ENCODE data around the gene AUP1.

The AUP1 gene

DNA sequence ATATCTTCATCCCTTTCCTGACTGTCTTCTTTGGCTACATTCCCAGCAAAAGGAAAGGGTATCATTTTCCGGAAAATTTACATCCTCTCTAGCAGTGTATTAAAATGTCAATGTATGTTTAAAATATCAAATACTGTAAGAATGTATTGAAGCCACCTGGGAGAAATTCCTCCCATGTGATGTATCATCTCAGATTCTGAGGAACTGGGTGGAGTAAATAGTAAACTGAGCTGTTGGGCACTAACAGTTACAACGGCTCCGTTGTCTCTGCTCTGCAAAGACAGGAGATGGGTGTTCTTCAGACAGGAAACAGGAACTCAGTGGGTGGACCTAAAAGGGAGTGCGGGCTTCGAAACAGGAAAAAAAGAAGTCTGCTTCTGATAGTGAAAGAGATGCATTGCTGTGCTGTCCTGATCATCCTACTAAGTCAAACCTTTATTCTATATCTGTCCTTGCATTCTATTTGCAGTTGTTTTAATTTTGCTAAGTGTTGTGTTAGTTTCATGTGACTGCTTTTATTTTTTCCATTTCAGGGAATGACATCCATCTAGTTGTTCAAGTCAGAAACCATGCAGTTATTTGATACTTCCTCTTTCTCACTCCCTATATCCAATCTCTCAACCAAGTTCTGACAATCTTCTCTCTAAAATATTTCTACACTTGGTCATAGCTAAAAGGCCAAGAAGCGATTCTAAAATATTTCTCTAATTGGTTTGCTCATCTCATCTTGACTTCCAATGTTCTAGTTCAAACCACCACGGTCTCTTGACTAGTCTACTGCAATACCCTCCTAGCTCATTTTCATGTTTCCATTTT lies 44.4 kb upstream of the AUP1 start:
- TF ChIP-seq, protein P1, sequence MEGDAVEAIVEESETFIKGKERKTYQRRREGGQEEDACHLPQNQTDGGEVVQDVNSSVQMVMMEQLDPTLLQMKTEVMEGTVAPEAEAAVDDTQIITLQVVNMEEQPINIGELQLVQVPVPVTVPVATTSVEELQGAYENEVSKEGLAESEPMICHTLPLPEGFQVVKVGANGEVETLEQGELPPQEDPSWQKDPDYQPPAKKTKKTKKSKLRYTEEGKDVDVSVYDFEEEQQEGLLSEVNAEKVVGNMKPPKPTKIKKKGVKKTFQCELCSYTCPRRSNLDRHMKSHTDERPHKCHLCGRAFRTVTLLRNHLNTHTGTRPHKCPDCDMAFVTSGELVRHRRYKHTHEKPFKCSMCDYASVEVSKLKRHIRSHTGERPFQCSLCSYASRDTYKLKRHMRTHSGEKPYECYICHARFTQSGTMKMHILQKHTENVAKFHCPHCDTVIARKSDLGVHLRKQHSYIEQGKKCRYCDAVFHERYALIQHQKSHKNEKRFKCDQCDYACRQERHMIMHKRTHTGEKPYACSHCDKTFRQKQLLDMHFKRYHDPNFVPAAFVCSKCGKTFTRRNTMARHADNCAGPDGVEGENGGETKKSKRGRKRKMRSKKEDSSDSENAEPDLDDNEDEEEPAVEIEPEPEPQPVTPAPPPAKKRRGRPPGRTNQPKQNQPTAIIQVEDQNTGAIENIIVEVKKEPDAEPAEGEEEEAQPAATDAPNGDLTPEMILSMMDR (IDR thresholded peaks at IDR 0.05; ENCODE audit: low read depth, low read length): no peak
- DNase-seq (ENCODE audit: low read depth in 2 of 2): peak; percentile 65 to 84
- H3K4me3 ChIP-seq (replicated peaks in 1 of 2; ENCODE audit: low read depth in 2 of 2, low read length in 2 of 2): peak overlapping the region in 1 of 2 donors; percentile 0

DNA sequence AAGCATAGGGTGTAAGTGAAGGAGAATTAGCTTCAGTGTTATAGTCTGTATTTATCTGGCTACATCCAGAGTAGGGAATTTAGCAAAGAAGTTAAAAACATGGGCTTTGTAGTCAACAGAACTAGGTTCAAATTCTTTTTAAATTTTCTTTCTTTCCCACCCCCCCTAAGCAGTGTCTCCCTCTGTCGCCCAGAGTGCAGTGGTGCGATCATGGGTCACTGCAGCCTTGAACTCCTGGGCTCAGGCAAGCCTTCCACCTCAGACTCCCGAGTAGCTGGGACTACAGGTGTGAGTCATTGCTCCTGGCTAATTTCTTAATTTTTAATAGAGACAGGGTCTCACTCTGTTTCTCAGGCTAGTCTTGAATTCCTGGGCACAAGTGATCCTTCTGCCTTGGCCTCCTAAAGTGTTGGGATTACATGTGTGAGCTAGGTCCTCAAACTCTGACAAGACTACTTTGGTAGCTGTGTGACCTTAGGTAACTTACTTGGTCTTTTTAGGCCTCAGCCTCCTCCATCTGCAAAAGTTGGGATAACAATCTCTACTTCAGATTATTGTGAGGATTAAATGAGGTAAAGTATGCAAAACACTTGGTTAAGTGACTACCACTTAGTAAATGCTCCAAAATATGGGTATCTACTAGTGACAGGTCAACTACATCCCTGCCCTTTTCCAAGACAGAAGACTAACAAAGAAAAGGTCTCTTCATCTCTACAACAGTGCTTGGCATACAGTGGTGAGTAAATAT lies 42.8 kb upstream of the AUP1 start:
- TF ChIP-seq, protein P1 (IDR thresholded peaks at IDR 0.05; ENCODE audit: low read depth, low read length): peak; percentile 15
- H3K4me3 ChIP-seq (replicated peaks in 1 of 2; ENCODE audit: low read depth in 2 of 2, low read length in 2 of 2): no peak overlapping the region
- no peak for DNase-seq (ENCODE audit: low read depth in 2 of 2)

DNA sequence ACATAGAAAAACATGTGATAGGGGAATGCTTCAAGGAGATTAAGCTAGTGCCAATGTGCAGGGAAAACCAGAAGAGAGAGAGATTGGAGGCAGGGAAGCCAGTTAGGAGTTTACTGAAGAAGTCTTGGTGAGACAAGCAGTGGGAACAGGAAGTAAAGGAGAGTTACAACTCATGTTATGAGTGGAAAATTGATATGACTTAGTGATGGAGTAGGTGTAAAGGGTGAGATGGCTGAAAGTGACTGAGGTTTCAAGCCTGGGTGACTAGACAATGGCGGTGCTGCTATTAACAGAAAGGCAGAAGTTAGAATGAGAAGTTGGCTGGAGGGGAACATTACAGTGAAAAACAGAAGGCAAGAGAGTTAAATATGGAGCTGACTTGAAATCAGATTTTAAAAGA lies 41.6 kb upstream of the AUP1 start:
- H3K4me3 ChIP-seq (replicated peaks in 1 of 2; ENCODE audit: low read depth in 2 of 2, low read length in 2 of 2): no peak overlapping the region
- DNase-seq (ENCODE audit: low read depth in 2 of 2): no peak
- TF ChIP-seq, protein P1 (IDR thresholded peaks at IDR 0.05; ENCODE audit: low read depth, low read length): no peak

- no peak overlapping the region for H3K4me3 ChIP-seq (replicated peaks in 1 of 2; ENCODE audit: low read depth in 2 of 2, low read length in 2 of 2)
- DNase-seq (ENCODE audit: low read depth in 2 of 2): no peak
- TF ChIP-seq, protein P1 (IDR thresholded peaks at IDR 0.05; ENCODE audit: low read depth, low read length): no peak
Observed at GRCh38 chr2:74569686-74570085, 40.2 kb upstream of the AUP1 start.

GRCh38 chr2:74567881-74568280 lies 38.4 kb upstream of the AUP1 start:
- DNase-seq (ENCODE audit: low read depth in 2 of 2): peak; percentile 86 to 93
- TF ChIP-seq, protein P1 (IDR thresholded peaks at IDR 0.05; ENCODE audit: low read depth, low read length): no peak
- H3K4me3 ChIP-seq (replicated peaks in 1 of 2; ENCODE audit: low read depth in 2 of 2, low read length in 2 of 2): no peak overlapping the region

GRCh38 chr2:74566754-74567085 lies 37.2 kb upstream of the AUP1 start:
- TF ChIP-seq, protein P1 (IDR thresholded peaks at IDR 0.05; ENCODE audit: low read depth, low read length): no peak
- no peak overlapping the region for H3K4me3 ChIP-seq (replicated peaks in 1 of 2; ENCODE audit: low read depth in 2 of 2, low read length in 2 of 2)
- peak; percentile 88 to 97 for DNase-seq (ENCODE audit: low read depth in 2 of 2)
